ENCODE data around the gene FUT1. TPM values are rescaled to one million over a fixed set of nuclear protein-coding genes. Genes with fewer than 3 reads are reported as not detected.
"Not testable (repeated sequence)": the region's sequence is repeated elsewhere in the genome, so short reads cannot be mapped to it uniquely, and the experiment has no call there.

Gene FUT1
- polyA plus RNA-seq, 6 donors from 2014 or later = not detected

DNA sequence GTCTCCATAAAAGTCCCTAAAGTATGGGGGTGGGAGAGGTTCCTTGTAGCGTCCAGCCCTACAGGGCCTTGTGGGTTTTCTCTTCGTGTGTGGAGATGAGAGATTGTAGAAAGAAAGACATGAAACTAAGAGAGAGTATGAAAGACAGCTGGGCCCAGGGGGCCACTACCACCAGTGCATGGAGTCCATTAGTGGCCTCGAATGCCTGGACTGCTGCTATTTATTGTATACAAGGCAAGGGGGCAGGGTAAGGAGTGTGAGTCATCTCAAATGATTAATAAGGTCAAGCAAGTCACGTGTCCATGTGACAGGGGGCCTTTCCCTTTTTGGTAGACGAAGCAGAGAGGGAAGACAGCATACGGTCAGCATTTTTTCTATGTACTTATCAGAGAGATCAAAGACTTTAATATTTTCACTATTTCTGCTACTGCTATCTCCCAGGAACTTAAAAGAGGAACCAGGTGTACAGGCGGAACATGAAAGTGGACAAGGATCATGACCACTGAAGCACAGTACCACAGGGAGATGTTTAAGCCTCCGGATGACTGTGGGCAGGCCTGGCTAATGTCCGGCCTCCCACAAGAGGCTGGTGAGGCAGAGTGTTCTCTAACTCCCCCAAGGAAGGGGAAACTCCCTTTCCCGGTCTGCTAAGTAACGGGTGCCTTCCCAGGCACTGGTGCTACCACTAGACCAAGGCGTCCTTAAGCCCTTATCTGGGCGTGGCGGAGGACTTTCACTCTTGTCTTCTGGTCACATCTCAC, 28.4 kb upstream of the FUT1 start:
- no peak for ATAC-seq (ENCODE audit: low read depth in 2 of 2)
- Mint-ChIP-seq H3K9me3 (peaks cover 0 to 2% (median 0%) of the 10 kb centered on the region in 7 donors), H3K36me3 (no peaks in the 10 kb centered on the region), H3K27ac (peak overlapping the region in 3 of 6 donors; percentile 37 to 88 (median 74)), H3K27me3 (no peaks in the 10 kb centered on the region), H3K4me1 (peaks cover 11 to 13% (median 11%) of the 10 kb centered on the region in 3 donors), H3K4me3 (no peak overlapping the region)
- no peak for DNase-seq

DNA sequence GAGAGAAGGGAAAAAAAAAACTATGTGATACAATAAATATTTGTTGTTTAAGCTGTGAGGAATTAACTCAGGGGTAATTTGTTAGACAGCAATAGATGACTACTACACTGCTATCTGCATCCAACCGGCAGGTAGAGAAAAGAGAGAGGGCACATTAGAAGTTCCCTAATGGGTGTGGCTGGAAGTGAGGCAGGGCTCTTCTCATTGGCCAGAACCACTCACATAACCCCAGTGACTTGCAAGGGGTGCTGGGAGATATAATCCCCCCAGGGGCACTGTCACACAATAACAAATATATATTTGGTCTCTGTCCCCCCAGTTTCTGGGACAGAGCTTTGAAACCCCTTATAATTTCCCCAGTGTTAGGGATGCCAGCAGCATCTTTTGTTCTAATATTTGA, 27.2 kb upstream of the FUT1 start:
- Mint-ChIP-seq H3K27ac (peak overlapping the region in 2 of 6 donors; percentile 47 to 57), H3K27me3 (no peaks in the 10 kb centered on the region), H3K9me3 (peaks cover 0 to 2% (median 0%) of the 10 kb centered on the region in 7 donors), H3K36me3 (no peaks in the 10 kb centered on the region), H3K4me1 (peaks cover 11 to 13% (median 11%) of the 10 kb centered on the region in 3 donors), H3K4me3 (no peak overlapping the region)
- DNase-seq (no peak), ATAC-seq (ENCODE audit: low read depth in 2 of 2) (peak; percentile 22 to 37)

DNA sequence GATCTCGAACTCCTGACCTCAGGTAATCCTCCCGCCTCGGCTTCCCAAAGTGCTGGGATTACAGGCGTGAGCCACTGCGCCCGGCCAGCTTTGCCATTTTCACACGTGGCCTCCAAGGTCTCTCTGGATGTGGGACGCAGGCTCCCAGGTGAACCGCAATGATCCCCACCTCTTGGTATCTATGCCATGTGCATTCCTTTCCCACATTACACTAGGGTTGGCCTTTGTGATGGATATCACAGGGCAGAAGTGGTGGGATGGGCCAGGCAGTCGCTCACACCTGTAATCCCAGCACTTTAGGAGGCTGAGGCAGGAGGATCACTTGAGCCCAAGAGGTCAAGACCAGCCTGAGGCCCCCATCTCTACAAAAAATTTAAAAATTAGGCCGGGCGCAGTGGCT, 25.3 kb upstream of the FUT1 start:
- Mint-ChIP-seq H3K36me3 (no peaks in the 10 kb centered on the region), H3K9me3 (peaks cover 0 to 2% (median 0%) of the 10 kb centered on the region in 7 donors), H3K27ac (peak overlapping the region in 1 of 6 donors; percentile 15), H3K4me3 (no peak overlapping the region), H3K27me3 (peaks cover 0 to 1% (median 0%) of the 10 kb centered on the region in 3 donors), H3K4me1 (peaks cover 11 to 13% (median 11%) of the 10 kb centered on the region in 3 donors)
- ATAC-seq (ENCODE audit: low read depth in 2 of 2) (no peak), DNase-seq (no peak)

GRCh38 chr19:48777139-48777538, 24.7 kb upstream of the FUT1 start:
- H3K4me1 Mint-ChIP-seq = peaks cover 6 to 8% (median 8%) of the 10 kb centered on the region in 3 donors
- DNase-seq = no peak

GRCh38 chr19:48772503-48772953, 20.1 kb upstream of the FUT1 start:
- no peaks in the 10 kb centered on the region for H3K9me3 Mint-ChIP-seq
- DNase-seq = no peak
- H3K4me3 Mint-ChIP-seq = no peak overlapping the region
- no peak for ATAC-seq (ENCODE audit: low read depth in 2 of 2)
- H3K36me3 Mint-ChIP-seq = no peaks in the 10 kb centered on the region
- no peaks in the 10 kb centered on the region for H3K4me1 Mint-ChIP-seq
- peak overlapping the region in 2 of 6 donors; percentile 66 to 76 for H3K27ac Mint-ChIP-seq
- H3K27me3 Mint-ChIP-seq = peaks cover 3 to 25% (median 8%) of the 10 kb centered on the region in 3 donors

More at GRCh38 chr19:48777139-48777538, 24.7 kb upstream of the FUT1 start:
- peaks cover 0 to 3% (median 0%) of the 10 kb centered on the region in 3 donors for H3K27me3 Mint-ChIP-seq
- no peaks in the 10 kb centered on the region for H3K36me3 Mint-ChIP-seq
- no peak for ATAC-seq (ENCODE audit: low read depth in 2 of 2)
- no peak overlapping the region for H3K27ac Mint-ChIP-seq
- H3K4me3 Mint-ChIP-seq = no peak overlapping the region
- H3K9me3 Mint-ChIP-seq = peaks cover 0 to 2% (median 0%) of the 10 kb centered on the region in 7 donors

DNA sequence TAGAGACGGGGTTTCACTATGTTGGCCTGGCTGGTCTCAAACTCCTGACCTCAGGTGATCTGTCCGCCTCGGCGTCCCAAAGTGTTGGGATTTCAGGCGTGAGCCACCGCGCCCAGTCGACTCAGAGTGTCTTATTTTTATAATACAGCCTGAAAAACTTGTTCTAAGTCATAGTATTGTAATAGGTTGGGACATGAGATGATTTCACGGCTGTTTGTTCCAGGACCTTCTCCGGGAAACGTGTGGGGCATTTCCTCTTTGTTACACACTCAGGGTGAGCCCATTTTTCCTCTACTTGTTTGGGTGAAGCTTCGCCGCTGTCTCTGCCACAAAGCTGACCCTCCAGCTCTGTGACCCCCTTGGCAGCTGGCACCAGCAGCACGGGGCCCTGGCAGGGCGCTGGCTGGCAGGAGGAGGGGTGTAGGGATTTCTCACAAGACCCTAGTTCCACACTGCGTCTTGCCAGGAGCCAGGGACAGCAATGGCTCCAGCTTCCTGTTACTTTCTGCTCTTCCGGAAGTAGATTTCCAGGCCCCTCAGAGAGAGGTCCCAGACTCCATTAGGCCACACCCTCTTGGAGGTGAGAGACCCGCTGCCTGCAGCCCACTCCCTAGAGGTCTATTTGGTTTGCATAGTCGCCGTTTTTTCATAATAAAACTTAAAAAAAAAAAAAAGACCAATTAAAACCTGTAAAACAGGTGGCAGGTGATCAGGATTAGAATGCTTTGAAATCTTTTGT, 18.5 kb upstream of the FUT1 start:
- Mint-ChIP-seq H3K27ac (peak overlapping the region in 1 of 6 donors; percentile 7), H3K9me3 (no peaks in the 10 kb centered on the region), H3K36me3 (no peaks in the 10 kb centered on the region), H3K27me3 (peaks cover 5 to 36% (median 16%) of the 10 kb centered on the region in 3 donors), H3K4me1 (no peaks in the 10 kb centered on the region), H3K4me3 (no peak overlapping the region)
- no peak for DNase-seq
- ATAC-seq (ENCODE audit: low read depth in 2 of 2) = no peak

DNA sequence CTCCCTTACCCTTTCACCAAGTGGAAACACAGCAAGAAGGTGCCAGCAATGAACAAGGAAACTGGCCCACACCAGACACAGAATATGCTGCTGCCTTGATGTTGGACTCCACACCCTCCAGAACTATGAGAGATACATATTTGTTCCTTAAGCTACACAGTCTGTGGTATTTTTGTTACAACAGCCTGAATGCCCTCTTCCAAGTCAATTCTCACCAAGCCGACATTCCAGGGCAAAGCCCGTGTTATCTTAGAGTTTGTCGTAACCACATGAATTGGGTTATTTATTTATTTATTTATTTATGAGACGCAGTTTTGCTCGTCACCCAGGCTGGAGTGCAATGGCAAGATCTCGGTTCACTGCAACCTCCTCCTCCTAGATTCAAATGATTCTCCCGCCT, 17.8 kb upstream of the FUT1 start:
- ATAC-seq (ENCODE audit: low read depth in 2 of 2) (no peak), DNase-seq (no peak)
- H3K36me3 Mint-ChIP-seq = no peaks in the 10 kb centered on the region
- H3K4me3 Mint-ChIP-seq = no peak overlapping the region
- H3K27me3 Mint-ChIP-seq = peaks cover 9 to 40% (median 16%) of the 10 kb centered on the region in 3 donors
- H3K4me1 Mint-ChIP-seq = no peaks in the 10 kb centered on the region
- no peak overlapping the region for H3K27ac Mint-ChIP-seq
- no peaks in the 10 kb centered on the region for H3K9me3 Mint-ChIP-seq

DNA sequence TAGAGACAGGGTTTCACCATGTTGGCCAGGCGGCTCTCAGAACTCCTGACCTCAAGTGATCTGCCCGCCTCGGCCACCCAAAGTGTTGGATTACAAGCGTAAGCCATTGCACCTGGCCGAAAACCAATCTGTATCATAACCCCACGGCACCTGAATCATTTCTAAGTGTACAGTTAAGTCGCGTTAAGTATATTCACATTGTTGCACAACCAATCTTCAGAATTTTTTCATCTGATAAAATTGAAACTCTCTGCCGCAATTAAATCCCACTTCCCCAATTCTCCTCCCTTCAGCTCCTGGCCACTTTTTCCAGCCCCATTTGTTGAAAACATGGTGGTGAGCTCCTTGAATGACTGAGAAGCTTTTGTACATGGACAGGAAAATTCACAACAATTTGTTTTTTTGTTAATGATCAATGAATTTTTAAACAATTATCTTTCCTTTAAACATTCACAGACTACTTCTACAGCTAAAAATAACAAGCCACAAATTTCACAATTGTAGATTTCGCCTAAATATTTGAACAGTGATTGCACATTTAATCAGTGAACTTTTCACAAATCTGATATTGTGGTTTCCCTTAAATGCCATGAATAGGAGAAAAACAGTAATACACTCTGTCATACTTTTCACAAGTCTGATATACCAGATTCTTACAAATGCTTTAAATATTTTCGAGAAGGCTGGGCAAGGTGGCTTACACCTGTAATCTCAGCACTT, 16.7 kb upstream of the FUT1 start:
- Mint-ChIP-seq H3K27ac (peak overlapping the region in 1 of 6 donors; percentile 44), H3K4me3 (no peak overlapping the region), H3K27me3 (peaks cover 13 to 46% (median 23%) of the 10 kb centered on the region in 3 donors), H3K4me1 (no peaks in the 10 kb centered on the region), H3K36me3 (no peaks in the 10 kb centered on the region), H3K9me3 (no peaks in the 10 kb centered on the region)
- no peak for ATAC-seq (ENCODE audit: low read depth in 2 of 2)
- no peak for DNase-seq

GRCh38 chr19:48768171-48768753, 15.8 kb upstream of the FUT1 start:
- Mint-ChIP-seq H3K27me3 (peaks cover 14 to 47% (median 24%) of the 10 kb centered on the region in 3 donors), H3K27ac (peak overlapping the region in 1 of 6 donors; percentile 32)
- not testable (repeated sequence) for H3K9me3 Mint-ChIP-seq; H3K36me3 Mint-ChIP-seq; H3K4me1 Mint-ChIP-seq; H3K4me3 Mint-ChIP-seq; DNase-seq; ATAC-seq (ENCODE audit: low read depth in 2 of 2)

GRCh38 chr19:48765816-48766215, 13.4 kb upstream of the FUT1 start:
- not testable (repeated sequence) for DNase-seq; H3K36me3 Mint-ChIP-seq; H3K4me1 Mint-ChIP-seq; ATAC-seq (ENCODE audit: low read depth in 2 of 2); H3K4me3 Mint-ChIP-seq; H3K27ac Mint-ChIP-seq; H3K9me3 Mint-ChIP-seq
- peaks cover 10 to 67% (median 48%) of the 10 kb centered on the region in 3 donors for H3K27me3 Mint-ChIP-seq

DNA sequence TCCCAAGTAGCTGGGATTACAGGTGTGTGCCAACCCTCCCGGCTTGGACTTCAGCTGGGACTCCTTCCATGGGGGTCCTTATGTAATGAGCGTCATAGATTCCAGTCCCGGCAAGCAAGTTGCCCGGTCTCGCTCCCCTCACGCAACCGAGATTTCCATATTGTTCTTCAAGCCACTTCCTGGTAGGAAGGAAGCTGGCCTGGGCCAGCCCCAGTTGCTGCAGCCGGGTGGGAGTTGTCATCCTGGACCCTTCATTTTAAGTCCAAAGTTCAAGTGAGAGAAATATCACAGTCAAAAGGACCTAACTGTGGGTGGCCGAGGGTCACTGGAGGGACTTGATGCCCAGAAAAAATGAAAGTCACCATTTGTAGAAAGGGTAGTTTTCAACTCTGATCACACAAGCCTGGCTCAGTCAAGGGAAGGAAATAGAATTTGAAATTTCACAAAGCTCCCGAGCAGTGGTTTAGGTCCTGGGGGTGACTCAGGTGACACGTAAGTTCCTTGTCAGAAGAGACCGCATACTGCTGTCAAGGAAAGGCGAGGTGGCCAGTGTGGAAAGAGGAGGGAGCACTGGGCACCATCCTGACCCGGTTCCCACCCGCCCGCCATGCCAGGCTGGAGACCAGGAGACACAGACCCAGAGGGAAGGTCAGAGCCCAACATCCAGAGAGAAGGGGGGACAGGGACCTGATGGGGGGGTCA, 8.2 kb upstream of the FUT1 start:
- DNase-seq = no peak
- no peak overlapping the region for H3K4me3 Mint-ChIP-seq
- no peaks in the 10 kb centered on the region for H3K36me3 Mint-ChIP-seq
- no peaks in the 10 kb centered on the region for H3K9me3 Mint-ChIP-seq
- peak overlapping the region in 1 of 6 donors; percentile 72 for H3K27ac Mint-ChIP-seq
- ATAC-seq (ENCODE audit: low read depth in 2 of 2) = no peak
- peaks cover 12 to 54% (median 37%) of the 10 kb centered on the region in 3 donors for H3K27me3 Mint-ChIP-seq
- no peaks in the 10 kb centered on the region for H3K4me1 Mint-ChIP-seq

GRCh38 chr19:48757741-48758144, 5.3 kb upstream of the FUT1 start:
- ATAC-seq (ENCODE audit: low read depth in 2 of 2) (no peak), DNase-seq (no peak)
- Mint-ChIP-seq H3K36me3 (no peaks in the 10 kb centered on the region), H3K4me3 (no peak overlapping the region), H3K27me3 (peaks cover 22 to 70% (median 50%) of the 10 kb centered on the region in 3 donors), H3K4me1 (peaks cover 7 to 13% (median 9%) of the 10 kb centered on the region in 3 donors), H3K27ac (no peak overlapping the region), H3K9me3 (no peaks in the 10 kb centered on the region)

Data from naive B cell (primary cell).